CD1c-positive myeloid dendritic cell (primary cell): ENCODE data around the gene SMYD2.
A peak's percentile ranks its signal among the peaks of the same experiment; 100 is the strongest.
"Not testable (repeated sequence)": the region's sequence is repeated elsewhere in the genome, so short reads cannot be mapped to it uniquely, and the experiment has no call there.

Experiments used
- DNase-seq: peaks from one replicate; pipeline ENCODE4 v3.0.0-alpha.2; 2016; ENCODE audit errors: extremely low spot score

The SMYD2 gene

DNA sequence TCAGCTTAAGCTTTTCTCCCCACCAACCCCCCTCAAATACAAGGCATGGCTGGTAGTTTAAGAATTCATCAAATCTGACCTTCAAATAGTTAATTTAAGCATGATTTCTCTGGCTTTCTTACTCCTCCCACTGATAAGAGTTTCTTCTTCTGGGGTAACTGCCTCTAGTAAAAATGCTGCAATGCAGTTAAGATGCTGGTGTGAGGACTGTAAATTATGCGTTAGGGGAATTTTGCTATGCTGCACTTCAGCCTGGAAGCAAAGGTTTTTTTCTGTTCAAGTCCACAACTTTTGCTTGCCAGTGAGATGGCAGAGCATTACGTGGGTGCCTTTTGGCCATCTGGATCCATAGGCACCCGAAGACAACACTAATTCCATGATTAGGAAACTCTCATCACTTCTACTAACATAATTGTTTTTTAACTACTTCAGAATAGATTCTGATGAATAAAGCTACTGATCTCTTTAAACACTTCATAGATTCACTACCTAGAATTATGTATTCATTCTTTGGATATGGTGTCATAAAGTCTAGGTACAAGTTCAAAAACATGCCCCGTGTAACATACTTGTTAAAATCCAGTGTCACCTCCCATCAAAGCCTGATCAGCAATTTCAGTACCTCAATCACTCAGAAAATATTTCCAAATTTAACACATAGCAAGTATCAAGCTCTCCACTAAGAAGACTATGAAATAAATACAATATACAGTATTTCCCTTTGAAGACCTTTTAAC, 8.8 kb upstream of the SMYD2 start:
- DNase-seq, result no peak

DNA sequence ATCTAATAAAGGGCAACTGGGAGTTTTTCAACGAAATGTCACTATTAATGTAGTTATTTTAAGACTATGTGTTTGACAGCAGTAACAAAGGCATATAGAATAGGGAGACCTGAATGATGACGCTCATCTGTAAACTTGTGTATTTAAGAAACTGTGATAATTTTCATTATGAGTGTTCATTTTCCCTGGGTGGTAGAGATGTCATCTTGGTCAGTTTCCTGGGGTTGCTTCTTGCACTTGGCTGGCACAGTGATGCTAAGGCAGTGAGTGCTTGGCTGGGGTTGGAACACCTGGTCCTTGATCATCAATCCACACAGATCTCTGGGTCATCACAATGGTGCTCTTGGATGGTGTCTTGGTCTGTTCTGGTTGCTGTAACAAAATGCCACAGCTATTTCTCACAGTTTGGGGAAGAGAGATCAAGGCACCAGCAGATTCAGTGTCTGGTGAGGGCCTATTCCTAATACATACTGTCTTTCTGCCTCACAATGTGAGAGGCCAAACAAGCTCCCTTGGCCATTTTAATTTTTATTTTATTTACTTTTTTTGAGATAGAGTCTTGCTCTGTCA, 7.9 kb upstream of the SMYD2 start:
- DNase-seq, result no peak

DNA sequence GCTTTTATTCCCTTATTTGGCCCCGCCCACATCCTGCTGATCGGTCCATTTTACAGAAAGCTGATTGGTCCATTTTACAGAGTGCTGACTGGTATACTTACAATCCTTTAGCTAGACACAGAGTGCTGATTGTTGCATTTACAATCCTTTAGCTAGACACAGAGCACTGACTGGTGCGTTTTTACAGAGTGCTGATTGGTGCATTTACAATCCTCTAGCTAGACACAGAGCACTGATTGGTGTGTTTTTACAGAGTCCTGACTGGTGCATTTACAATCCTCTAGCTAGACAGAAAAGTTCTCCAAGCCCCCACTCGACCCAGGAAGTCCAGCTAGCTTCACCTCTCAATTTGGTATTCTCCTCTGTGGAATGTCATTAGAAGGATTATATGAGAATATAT, 5.3 kb upstream of the SMYD2 start:
- not testable (repeated sequence) for DNase-seq

DNA sequence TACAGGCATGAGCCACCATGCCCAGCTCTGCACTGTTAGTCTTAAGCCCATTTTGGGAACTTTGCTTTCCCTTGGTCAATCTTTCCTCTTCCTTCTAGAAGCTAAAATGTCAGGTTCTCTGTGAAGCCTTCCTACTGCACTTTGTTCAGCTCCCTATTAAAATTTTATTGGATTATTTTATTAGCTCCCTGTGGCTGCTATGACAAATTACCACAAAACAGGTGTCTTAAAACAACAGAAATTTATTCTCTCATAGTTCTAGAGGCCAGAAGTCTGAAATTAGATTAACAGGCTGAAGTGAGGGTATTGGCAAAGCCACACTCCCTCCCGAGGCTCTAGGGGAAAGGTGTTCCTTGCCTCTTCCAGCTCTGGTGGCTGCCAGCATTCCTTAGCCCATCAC, 4.2 kb upstream of the SMYD2 start:
- no peak for DNase-seq

DNA sequence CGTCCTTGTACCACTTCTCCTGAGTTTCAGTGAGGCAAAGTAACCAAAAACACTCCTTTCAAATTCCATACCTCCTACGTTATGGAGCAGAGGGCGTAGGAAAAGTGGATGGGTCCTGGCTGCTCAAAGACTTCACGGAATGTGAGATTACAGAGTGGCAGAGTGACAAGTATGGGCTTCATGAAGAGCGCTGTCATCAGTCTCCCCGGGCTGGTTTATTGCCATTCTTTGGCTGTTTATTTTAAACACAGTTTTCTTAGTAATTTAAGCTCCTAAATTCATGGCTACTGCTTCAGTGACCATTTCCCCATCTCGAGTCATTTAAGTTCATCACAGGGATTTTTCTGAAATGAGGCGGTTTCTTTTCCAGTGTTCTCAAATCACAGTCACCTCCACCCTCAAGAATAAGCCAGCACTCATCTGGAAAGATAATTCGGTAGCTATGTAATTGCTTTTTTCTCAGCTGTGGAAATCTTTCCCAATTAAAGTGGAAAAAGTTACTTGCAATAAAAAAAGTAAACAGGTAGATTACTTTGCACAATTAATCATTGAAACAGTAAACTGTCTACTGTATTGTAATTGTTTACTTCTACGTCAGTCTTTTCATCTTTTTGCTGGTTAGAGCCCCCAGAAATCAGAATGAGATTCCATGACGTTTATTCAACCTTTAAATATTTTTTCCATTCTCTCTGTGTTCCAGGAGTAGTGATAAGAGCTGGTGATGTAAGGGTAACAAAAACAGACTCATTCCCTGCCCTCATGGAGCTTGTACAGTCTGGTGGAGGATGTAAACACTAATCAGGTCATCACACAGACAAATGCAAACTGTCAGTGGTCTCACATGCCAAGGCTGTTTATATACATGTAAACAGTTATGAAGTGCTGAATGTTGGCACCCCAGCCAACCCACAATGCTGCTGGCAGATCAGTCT, 3.0 kb upstream of the SMYD2 start:
- no peak for DNase-seq

DNA sequence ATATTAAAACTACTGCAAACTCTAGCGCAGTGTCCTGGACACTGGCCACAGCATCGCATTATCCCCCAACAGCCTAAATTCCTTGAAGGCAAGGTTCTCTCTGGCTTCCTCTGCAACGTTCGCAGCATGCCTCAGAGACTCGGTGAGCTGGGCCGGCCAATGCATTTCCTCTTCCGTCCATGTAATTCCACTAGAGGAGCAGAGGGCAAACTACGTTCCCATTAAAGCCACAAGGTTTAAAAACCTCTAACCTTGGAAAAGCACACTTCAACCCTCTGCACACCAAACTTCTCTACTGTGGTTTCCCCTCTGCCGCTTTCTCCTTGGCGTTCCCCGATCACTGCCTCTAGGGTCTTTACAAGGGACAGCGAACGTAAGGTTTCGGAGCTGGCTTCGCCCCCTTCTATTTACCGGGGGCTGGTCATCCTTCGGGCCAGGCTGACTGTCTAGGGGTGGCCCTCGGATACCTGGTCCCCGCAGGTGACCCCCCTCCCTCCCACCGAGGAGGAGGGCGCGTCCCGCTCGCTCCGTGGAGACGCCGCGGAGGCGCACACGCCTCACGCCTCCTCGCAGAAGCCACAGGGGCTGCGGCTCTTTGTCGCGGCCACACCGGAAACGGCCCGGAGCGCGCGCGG, 456 bp upstream of the SMYD2 start:
- peak; percentile 54 for DNase-seq

DNA sequence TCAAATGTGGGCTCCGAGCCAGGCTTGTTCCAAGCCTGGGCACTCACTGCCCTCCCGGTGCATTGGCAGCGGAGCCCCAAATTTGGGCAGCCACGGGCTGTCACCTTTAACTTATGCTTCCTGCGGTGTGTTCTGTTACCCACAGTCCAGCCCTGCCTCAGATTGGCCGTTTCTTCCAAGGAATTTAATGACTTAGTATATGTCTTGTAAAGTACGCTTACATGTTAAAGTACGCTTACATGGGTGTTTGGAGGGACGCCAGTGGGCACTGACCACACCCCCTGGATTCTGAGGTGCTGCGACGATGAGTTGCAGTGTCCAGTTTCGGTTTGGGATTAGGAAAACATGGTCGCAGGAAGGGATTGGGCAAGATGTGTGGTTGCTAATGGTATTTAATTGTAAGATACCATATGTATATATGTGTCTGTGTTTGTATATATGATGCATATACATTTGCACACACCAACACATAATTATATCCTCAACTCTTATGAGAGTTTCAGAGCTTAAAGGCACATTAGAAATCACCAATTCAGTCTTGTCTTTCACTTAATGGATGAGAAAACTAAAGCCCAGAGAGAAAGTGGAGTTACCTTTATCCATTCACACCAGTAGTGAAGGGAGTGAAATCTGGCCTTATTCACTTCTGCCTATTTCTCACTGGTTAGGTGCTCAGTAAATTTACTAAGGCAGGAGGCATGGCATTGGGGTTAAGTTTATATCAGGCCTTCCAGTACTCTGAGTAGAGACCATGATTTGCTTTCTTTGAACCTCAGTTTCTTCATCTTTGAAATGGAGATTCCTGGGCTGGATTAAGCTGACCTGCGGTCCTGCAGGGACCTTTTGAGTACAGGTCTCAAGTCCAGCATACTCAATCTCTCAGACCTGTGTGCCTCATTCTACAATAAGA, 1.0 kb downstream of the SMYD2 start:
- peak; percentile 38 for DNase-seq

DNA sequence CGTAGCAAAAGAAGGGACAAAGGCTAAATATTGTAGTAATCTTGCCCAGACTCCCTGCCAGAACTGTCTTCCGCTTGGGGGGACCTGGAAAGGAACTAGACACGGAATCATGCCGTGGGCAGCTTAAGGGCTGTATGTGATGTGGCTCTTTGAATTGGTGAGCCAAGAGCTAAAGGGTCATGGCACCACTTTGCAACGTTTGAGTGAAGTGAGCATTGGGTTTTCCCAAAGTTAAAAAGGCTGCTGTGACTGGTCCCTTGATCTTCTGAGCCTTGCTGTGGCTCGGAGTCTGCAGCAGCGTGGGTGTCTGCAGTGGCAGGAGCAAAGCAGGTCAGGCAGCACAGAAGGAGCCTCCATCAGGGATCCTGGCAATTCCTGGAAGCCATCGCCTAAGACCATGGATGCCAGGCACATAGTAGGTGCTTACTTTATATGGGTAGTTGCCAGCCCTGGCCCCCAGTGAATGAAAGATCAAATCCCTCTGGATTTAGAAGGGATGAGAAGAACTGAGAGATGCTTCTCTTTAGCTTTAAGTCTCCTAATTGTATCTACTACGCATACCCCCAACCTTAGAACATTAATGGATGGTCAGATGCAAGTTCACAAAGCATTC, 1.8 kb downstream of the SMYD2 start:
- DNase-seq, result no peak

DNA sequence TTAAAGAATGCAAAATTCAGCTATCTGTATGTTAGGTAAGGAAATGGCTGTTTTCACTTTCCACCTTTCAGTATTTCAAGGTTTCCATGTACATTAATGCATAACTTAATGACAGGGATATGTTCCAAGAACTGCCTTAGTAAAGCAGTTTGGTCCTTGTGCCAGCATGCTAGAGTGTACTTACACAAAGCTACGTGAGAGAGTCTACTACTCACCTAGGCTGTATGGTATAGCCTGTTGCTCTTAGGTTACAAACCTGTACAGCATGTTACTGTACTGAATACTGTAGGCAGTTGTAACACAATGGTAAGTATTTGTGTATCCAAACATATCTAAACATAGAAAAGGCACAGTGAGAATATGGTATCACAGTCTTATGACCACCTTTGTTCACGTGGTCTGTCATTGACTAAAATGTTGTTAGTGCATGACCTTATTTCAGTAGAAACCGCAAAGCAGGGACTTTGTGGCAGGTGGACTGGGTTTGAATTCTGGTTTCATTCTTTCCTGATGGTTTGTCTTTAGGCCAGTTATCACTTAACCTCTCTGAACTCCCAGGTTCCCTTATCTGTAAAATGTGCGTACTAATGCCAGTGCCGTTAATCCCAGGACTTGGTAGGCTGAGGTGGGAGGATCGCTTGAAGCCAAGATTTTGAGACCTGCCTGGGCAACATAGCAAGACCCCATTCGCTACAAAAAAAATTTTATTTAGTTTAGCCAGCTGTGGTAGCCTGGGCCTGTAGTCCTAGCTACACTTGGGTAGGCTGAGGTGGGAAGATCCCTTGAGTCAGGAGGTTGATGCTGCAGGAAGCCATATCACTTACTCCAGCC, 4.9 kb downstream of the SMYD2 start:
- DNase-seq, result no peak

DNA sequence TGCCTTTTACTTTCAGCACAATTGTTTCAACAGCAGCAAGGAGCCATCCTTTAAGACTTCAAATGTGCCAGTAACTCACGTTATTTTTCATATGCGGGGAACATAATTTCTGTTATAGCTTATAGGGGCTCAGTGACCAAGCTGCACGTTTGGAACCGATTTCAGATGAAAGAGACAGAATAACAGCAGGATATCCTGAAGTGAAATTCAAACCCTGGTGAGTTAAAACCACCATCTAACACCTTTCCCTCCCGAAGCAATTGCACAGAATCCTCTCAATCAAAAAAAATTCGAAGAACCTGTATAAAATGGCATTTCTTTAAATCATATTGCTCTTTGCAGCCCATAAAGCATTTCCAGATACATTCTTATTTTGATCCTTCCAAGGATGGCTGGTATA, 6.9 kb downstream of the SMYD2 start:
- no peak for DNase-seq

DNA sequence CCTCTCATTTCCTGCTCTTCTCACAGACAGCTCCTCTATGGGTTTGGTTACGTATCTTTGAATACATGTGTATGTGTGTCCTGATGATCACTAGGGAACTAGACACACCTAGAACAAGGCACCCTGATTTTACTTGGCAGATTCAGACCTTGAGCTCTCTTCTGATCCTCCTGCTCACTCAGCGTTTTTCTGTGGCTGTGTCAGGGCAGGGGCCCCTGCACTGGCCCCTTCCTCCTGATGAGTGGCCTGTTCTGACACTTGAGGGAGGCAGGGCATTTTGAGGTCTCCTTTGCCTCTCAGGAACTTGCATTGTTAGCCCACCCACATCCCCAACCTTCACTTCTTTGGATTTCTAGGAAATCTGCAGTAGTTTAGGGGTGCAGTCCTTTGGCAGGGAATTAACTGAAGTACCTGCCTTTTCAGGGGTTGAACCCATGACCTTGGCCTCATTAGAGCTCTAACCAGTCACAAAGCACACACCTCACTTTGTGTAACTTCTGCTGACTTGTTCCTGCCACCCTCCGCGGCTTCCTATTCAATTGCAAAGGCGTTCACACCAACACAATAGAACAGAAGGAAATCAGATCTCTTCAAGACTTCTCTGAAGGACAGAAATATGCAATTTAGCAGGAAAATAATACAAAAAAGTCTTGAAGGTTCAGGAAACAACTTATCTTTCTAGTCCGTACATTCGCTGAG, 8.8 kb downstream of the SMYD2 start:
- no peak for DNase-seq

DNA sequence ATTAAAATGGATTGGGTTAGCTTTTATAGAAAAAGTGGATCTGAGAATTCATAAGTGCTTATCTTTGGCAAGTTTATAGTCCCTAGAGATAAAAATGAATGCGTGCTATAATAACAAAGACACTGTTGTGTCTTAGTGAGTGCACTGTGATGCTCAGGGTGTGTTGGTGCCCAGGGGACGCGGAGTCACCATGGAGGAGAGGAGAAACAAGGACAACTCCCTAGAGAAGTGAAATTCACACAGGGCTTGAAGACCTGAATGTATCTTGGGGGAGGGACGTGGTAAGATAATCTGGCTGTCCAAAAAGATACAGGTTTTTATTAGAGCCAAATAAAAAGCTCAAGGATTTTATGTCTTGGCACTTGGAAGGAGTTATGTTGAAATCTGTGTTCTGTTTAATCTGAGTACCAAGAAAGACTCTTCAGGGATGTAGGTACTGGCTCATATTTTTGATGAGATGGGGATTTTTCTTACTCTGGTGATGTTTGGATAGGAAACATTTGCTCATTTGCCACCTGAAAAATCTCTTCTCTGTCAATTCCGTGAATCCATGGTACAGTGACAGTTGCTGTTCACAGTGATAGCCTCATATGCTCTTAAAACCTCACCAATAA, 9.6 kb downstream of the SMYD2 start:
- no peak for DNase-seq

DNA sequence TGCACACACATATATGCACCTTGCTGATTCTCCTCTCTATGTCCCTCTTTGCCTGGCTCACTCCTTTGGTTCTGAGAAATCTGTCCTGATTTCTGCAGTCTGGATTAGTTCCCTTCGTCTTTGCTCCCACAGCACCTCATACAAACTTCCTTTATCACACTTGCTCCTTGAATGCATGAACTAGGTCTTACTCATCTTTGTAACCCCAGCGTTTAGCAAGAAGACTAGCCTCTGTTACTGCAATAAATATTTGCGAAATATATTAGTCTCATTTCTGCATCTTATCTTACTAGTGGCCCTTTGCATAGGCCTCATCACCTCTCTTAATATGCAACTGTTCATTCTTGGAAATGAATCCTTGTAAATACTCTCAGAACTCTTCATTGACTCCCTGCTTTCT, 11.4 kb downstream of the SMYD2 start:
- DNase-seq, result peak; percentile 47

DNA sequence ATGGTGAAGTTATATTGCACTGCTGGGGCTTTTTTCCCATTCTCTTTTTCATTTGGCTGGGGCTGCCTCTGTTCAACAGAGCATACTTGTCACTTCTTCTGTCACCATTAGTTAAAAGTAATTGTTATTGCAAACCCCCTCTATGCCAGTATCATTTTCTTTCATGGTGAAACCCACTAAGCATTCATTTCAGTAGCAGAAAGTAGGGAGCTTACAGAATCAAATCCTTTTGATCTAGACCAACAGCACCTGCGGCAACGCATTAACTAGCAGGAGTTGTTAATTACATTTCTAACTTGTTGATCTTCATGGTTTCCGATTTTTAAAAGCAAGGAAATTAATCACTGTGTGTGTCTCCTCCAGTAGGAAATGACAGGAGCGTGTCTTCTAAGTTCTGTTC, 15.0 kb downstream of the SMYD2 start:
- no peak for DNase-seq

DNA sequence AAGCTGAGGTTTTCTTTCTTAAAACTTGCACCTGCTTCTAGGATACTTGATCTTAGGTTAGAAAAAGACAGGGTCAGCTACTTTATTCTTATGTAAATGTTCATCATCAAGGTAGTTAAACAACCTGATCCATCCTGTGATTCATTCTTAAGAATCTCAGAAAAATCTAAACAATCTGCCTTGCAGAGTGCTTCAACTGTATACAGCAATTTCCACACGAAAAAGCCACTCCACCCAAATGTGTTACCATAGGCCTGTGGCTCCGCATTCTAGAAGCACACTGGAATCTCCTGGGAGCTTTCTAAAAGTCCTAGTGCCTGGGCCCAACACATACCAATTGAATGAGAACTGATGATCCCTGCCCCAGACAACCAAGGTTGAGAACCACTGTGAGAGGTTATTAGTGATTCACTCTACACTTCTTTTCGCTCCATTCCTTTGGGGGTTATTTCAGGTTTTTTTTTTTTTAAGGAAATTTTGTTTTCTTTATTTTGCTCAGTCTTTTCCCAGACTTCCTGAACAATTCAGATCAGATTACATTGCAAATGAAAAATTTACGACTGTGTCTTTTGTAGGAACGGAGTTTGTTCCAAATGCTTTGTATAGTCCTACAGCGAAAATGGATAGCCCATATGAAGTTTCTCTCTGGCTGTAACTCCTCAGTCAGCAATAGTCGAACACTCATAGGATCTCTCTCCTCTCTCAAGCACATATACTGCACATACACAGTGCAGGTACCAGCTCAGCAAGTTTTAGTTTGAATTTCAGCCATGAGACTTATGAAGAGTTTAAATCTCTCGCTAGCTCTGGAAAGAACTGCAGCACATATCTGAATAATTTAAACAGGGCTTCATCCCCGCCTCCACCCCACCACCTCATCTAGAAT, 16.1 kb downstream of the SMYD2 start:
- DNase-seq, result no peak

DNA sequence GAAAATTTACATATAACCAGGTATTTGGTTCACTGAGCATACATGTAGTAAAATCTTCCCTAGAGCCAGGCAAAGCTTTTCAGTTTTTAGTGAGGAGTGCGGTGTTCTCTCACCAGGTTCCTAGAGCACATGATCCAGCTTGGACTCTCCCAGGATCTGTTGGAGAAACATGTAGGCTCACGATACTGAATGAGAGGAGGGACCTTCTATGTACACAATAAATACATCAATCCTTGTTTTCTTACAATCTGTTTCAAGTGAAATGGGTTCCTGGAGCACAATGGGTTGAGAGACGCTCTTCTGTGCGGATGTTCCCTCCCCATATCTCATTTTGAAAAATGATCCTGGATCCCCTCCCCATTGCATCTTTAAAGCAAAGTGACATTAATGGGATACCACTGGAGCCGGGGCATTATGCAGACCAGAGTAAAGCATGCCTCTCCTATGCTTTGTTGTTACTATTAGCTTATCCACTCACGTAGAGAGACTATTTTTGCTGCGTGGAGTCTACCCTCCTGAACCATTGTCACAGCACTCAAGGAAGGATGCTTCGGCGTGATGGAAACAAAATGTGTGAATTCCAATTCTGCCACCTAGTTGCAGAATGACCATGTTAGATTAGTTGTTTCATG, 19.3 kb downstream of the SMYD2 start:
- DNase-seq, result no peak

DNA sequence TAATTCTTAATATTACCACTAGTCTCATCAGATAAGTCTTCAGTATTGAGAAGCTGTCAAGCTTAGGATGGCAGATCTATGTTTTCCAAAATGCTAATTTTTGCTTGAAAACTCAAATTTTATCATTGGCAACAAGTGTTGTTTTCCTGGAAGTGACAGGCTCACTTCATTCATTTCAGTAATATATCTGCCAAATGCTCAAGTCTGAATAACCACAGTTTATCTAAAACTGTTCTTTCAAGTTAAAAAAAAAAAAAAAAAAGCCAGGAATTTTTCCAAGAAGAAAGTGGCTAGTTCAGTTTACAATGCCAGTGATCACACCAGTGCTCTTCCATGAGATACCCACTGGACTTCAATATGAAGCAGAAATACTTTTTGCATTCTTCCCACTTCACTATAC, 20.6 kb downstream of the SMYD2 start:
- no peak for DNase-seq
